GM23338 (cell line): Measurements from ENCODE around the gene VGLL2. TPM values are rescaled to one million over a fixed set of nuclear protein-coding genes. Genes with fewer than 3 reads are reported as not detected.

Experiments
- ATAC-seq: fragments of 200-7000 bp; cut with Tn5 transposase; 3 replicates; pipeline ENCODE4 v1.9.1; 2020
- DNase-seq: peaks from one replicate; pipeline ENCODE4 v3.0.0-alpha.2; 2015; ENCODE audit warnings: low spot score
- H2AFZ ChIP-seq: fragments of 200-600 bp; sonication (generic); 2 replicates; pipeline ENCODE4 v1.8.0; 2016; ENCODE audit warnings: antibody characterized with exemption, mild to moderate bottlenecking, moderate library complexity
- H3F3A ChIP-seq: fragments of 200-600 bp; sonication (generic); replicated peaks from 2 replicates; pipeline ENCODE4 v1.8.0; 2017; ENCODE audit warnings: antibody characterized with exemption, mixed run types, low read depth
- H3K27ac ChIP-seq: fragments of 200-600 bp; sonication (generic); 2 replicates; pipeline ENCODE4 v1.6.1; 2016; ENCODE audit warnings: low read depth
- H3K27me3 ChIP-seq: fragments of 200-600 bp; sonication (generic); 2 replicates; pipeline ENCODE4 v1.8.0; 2016; ENCODE audit warnings: mild to moderate bottlenecking, mixed run types, moderate library complexity; ENCODE audit not compliant: insufficient read depth
- H3K36me3 ChIP-seq: fragments of 200-600 bp; sonication (generic); 2 replicates; pipeline ENCODE4 v1.8.0; 2016; ENCODE audit warnings: mild to moderate bottlenecking; ENCODE audit not compliant: insufficient read depth
- H3K4me1 ChIP-seq: fragments of 200-600 bp; sonication (generic); 2 replicates; pipeline ENCODE4 v1.8.0; 2016; ENCODE audit warnings: mild to moderate bottlenecking, moderate library complexity; ENCODE audit not compliant: insufficient read depth
- H3K4me2 ChIP-seq: fragments of 200-600 bp; sonication (generic); 2 replicates; pipeline ENCODE4 v1.7.1; 2017; ENCODE audit warnings: mixed run types
- H3K4me3 ChIP-seq: fragments of 200-600 bp; sonication (generic); 2 replicates; pipeline ENCODE4 v1.6.1; 2016; ENCODE audit warnings: mixed run types
- H3K79me2 ChIP-seq: fragments of 200-600 bp; sonication (generic); replicated peaks from 2 replicates; pipeline ENCODE4 v1.8.0; 2017; ENCODE audit warnings: mild to moderate bottlenecking; ENCODE audit not compliant: insufficient read depth
- H3K9me2 ChIP-seq: fragments of 200-600 bp; sonication (generic); 2 replicates; pipeline ENCODE4 v1.8.0; 2017; ENCODE audit not compliant: insufficient read depth
- H4K20me1 ChIP-seq: fragments of 200-600 bp; sonication (generic); replicated peaks from 2 replicates; pipeline ENCODE4 v1.8.0; 2017; ENCODE audit warnings: mild to moderate bottlenecking; ENCODE audit not compliant: insufficient read depth
- H3K27ac Mint-ChIP-seq: 2 replicates; pipeline ENCODE4 v1.8.0; 2020; ENCODE audit warnings: inconsistent platforms, mild to moderate bottlenecking, moderate library complexity, mixed read lengths
- H3K27me3 Mint-ChIP-seq: 3 replicates; pipeline ENCODE4 v1.8.0; 2022; ENCODE audit warnings: low read depth, mild to moderate bottlenecking, moderate library complexity, mixed read lengths, inconsistent platforms; ENCODE audit not compliant: insufficient read depth, poor library complexity
- H3K36me3 Mint-ChIP-seq: 3 replicates; pipeline ENCODE4 v1.8.0; 2021; ENCODE audit warnings: low read depth, mild to moderate bottlenecking, inconsistent platforms, moderate library complexity, mixed read lengths
- H3K4me1 Mint-ChIP-seq: 3 replicates; pipeline ENCODE4 v1.8.0; 2020; ENCODE audit warnings: mild to moderate bottlenecking, inconsistent platforms, mixed read lengths
- H3K4me3 Mint-ChIP-seq: 3 replicates; pipeline ENCODE4 v1.8.0; 2021; ENCODE audit warnings: moderate library complexity, mild to moderate bottlenecking, inconsistent platforms, mixed read lengths
- H3K9me3 Mint-ChIP-seq: 3 replicates; pipeline ENCODE4 v1.8.0; 2020; ENCODE audit warnings: moderate library complexity, mild to moderate bottlenecking, inconsistent platforms, mixed read lengths
- CREB1 ChIP-seq: fragments of 250-450 bp; sonication (Bioruptor Pico); IDR thresholded peaks from 2 replicates; pipeline ENCODE4 v1.5.0; 2020; ENCODE audit warnings: low read depth, mild to moderate bottlenecking, moderate library complexity
- EZH2 ChIP-seq: fragments of 200-600 bp; sonication (generic); IDR thresholded peaks from one replicate; pipeline ENCODE4 v1.8.0; 2017; ENCODE audit warnings: antibody characterized with exemption, mild to moderate bottlenecking, low read depth; ENCODE audit not compliant: unreplicated experiment
- EZH2phosphoT487 ChIP-seq: fragments of 200-600 bp; sonication (generic); IDR thresholded peaks from one replicate; pipeline ENCODE4 v1.8.1; 2018; ENCODE audit warnings: antibody characterized with exemption; ENCODE audit not compliant: unreplicated experiment
- JUNB ChIP-seq: IDR thresholded peaks from one replicate; pipeline ENCODE4 v1.6.1; 2016; ENCODE audit warnings: antibody characterized with exemption; ENCODE audit not compliant: unreplicated experiment
- NANOG ChIP-seq: IDR thresholded peaks from 2 replicates; pipeline ENCODE4 v1.6.1; 2016; ENCODE audit warnings: antibody characterized with exemption, borderline replicate concordance
- POLR2AphosphoS5 ChIP-seq: IDR thresholded peaks from 2 replicates; pipeline ENCODE4 v1.6.1; 2016; ENCODE audit warnings: antibody characterized with exemption, low read depth
- REST ChIP-seq: IDR thresholded peaks from one replicate; pipeline ENCODE4 v1.6.1; 2018; ENCODE audit warnings: antibody characterized with exemption; ENCODE audit not compliant: unreplicated experiment
- STAT1 ChIP-seq: IDR thresholded peaks from one replicate; pipeline ENCODE4 v1.6.1; 2016; ENCODE audit warnings: antibody characterized with exemption; ENCODE audit not compliant: unreplicated experiment
- ZNF114 ChIP-seq: fragments of 250-450 bp; sonication (Bioruptor Pico); IDR thresholded peaks from 2 replicates; pipeline ENCODE4 v1.5.0; 2020; ENCODE audit warnings: mild to moderate bottlenecking, moderate library complexity
- ZNF331 ChIP-seq: fragments of 250-450 bp; sonication (Bioruptor Pico); IDR thresholded peaks from 2 replicates; pipeline ENCODE4 v1.5.0; 2020; ENCODE audit warnings: low read depth, mild to moderate bottlenecking, moderate library complexity
- polyA plus RNA-seq: library from polyadenylated mRNA; unstranded; fragments of >200 nt; fragmentation: Nextera tagmentation; extraction: Ambion mirVana; gene quantifications from 2 replicates; pipeline ENCODE4 v1.2.1, GENCODE V29; 2016
- total RNA-seq: library from RNA; depleted of rRNA; stranded (reverse); fragments of >200 nt; shearing (Covaris generic); gene quantifications from 2 replicates; pipeline ENCODE4 v1.2.3, GENCODE V29; 2014
- TF ChIP-seq, protein P1 (sequence below): IDR thresholded peaks from 2 replicates; pipeline ENCODE4 v1.6.1; 2016; ENCODE audit warnings: antibody characterized with exemption
- TF ChIP-seq, protein P2 (sequence below), 2 experiments: fragments of 200-600 bp in 1 of 2; sonication (generic) in 1 of 2; conservative IDR thresholded peaks; 2 replicates each; pipeline versions ENCODE4 v1.5.1 to v1.6.1; 2016 to 2017; ENCODE audit warnings: antibody characterized with exemption in 2 of 2, low read depth in 2 of 2, mild to moderate bottlenecking in 2 of 2, moderate library complexity in 1 of 2
- TF ChIP-seq, protein P3 (sequence below): fragments of 250-450 bp; sonication (Bioruptor Pico); IDR thresholded peaks from 2 replicates; pipeline ENCODE4 v1.5.0; 2020; ENCODE audit warnings: mild to moderate bottlenecking, moderate library complexity

The VGLL2 gene
- total and polyA plus RNA-seq, 2 experiments from 2014 or later: not detected

DNA sequence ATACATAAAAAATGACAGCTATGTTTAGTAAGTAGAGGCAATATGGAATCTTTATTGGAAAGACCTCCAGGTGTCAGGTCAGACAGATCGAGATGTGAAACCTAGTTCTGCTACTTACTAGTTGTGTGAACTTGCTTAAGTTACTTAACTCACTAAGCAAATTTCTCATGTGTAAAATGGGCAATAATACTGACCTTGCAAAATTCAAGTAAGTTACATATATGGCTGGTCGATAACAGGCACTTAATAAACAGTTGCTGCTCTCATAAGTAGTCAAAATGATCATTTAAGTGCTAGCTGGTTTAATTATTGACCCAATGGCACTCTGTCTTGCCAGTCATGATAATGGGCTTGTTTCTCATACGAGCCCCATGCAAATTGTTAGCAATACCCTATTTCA lies 46.0 kb downstream of the VGLL2 start:
- no peaks in the 10 kb centered on the region for H3K36me3 Mint-ChIP-seq
- ATAC-seq (no peak), DNase-seq (no peak)
- Histone ChIP-seq H2AFZ (no peak overlapping the region), H3F3A (no peaks in the 10 kb centered on the region), H3K27me3 (no peaks in the 10 kb centered on the region), H3K4me2 (no peak overlapping the region), H3K36me3 (no peaks in the 10 kb centered on the region), H3K4me1 (no peaks in the 10 kb centered on the region), H4K20me1 (no peaks in the 10 kb centered on the region), H3K27ac (no peak overlapping the region), H3K4me3 (no peak overlapping the region), H3K9me2 (no peaks in the 10 kb centered on the region), H3K79me2 (no peaks in the 10 kb centered on the region)
- H3K4me3 Mint-ChIP-seq: no peak overlapping the region
- peaks cover under 1% of the 10 kb centered on the region for H3K27me3 Mint-ChIP-seq
- no peak overlapping the region for H3K27ac Mint-ChIP-seq
- no peaks in the 10 kb centered on the region for H3K9me3 Mint-ChIP-seq
- H3K4me1 Mint-ChIP-seq: peaks cover 9% of the 10 kb centered on the region
- TF ChIP-seq JUNB (no peak), NANOG (no peak), POLR2AphosphoS5 (no peak), CREB1 (CRISPR knock-in tag) (no peak), EZH2phosphoT487 (no peak), ZNF331 (no peak), ZNF114 (no peak), STAT1 (no peak), REST (no peak), EZH2 (no peak)
- TF ChIP-seq, protein P1, sequence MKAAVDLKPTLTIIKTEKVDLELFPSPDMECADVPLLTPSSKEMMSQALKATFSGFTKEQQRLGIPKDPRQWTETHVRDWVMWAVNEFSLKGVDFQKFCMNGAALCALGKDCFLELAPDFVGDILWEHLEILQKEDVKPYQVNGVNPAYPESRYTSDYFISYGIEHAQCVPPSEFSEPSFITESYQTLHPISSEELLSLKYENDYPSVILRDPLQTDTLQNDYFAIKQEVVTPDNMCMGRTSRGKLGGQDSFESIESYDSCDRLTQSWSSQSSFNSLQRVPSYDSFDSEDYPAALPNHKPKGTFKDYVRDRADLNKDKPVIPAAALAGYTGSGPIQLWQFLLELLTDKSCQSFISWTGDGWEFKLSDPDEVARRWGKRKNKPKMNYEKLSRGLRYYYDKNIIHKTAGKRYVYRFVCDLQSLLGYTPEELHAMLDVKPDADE: no peak
- TF ChIP-seq, protein P2, sequence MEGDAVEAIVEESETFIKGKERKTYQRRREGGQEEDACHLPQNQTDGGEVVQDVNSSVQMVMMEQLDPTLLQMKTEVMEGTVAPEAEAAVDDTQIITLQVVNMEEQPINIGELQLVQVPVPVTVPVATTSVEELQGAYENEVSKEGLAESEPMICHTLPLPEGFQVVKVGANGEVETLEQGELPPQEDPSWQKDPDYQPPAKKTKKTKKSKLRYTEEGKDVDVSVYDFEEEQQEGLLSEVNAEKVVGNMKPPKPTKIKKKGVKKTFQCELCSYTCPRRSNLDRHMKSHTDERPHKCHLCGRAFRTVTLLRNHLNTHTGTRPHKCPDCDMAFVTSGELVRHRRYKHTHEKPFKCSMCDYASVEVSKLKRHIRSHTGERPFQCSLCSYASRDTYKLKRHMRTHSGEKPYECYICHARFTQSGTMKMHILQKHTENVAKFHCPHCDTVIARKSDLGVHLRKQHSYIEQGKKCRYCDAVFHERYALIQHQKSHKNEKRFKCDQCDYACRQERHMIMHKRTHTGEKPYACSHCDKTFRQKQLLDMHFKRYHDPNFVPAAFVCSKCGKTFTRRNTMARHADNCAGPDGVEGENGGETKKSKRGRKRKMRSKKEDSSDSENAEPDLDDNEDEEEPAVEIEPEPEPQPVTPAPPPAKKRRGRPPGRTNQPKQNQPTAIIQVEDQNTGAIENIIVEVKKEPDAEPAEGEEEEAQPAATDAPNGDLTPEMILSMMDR (conservative IDR thresholded peaks at IDR 0.05; ENCODE audit: low read depth in 2 of 2): no peak
- TF ChIP-seq, protein P3, sequence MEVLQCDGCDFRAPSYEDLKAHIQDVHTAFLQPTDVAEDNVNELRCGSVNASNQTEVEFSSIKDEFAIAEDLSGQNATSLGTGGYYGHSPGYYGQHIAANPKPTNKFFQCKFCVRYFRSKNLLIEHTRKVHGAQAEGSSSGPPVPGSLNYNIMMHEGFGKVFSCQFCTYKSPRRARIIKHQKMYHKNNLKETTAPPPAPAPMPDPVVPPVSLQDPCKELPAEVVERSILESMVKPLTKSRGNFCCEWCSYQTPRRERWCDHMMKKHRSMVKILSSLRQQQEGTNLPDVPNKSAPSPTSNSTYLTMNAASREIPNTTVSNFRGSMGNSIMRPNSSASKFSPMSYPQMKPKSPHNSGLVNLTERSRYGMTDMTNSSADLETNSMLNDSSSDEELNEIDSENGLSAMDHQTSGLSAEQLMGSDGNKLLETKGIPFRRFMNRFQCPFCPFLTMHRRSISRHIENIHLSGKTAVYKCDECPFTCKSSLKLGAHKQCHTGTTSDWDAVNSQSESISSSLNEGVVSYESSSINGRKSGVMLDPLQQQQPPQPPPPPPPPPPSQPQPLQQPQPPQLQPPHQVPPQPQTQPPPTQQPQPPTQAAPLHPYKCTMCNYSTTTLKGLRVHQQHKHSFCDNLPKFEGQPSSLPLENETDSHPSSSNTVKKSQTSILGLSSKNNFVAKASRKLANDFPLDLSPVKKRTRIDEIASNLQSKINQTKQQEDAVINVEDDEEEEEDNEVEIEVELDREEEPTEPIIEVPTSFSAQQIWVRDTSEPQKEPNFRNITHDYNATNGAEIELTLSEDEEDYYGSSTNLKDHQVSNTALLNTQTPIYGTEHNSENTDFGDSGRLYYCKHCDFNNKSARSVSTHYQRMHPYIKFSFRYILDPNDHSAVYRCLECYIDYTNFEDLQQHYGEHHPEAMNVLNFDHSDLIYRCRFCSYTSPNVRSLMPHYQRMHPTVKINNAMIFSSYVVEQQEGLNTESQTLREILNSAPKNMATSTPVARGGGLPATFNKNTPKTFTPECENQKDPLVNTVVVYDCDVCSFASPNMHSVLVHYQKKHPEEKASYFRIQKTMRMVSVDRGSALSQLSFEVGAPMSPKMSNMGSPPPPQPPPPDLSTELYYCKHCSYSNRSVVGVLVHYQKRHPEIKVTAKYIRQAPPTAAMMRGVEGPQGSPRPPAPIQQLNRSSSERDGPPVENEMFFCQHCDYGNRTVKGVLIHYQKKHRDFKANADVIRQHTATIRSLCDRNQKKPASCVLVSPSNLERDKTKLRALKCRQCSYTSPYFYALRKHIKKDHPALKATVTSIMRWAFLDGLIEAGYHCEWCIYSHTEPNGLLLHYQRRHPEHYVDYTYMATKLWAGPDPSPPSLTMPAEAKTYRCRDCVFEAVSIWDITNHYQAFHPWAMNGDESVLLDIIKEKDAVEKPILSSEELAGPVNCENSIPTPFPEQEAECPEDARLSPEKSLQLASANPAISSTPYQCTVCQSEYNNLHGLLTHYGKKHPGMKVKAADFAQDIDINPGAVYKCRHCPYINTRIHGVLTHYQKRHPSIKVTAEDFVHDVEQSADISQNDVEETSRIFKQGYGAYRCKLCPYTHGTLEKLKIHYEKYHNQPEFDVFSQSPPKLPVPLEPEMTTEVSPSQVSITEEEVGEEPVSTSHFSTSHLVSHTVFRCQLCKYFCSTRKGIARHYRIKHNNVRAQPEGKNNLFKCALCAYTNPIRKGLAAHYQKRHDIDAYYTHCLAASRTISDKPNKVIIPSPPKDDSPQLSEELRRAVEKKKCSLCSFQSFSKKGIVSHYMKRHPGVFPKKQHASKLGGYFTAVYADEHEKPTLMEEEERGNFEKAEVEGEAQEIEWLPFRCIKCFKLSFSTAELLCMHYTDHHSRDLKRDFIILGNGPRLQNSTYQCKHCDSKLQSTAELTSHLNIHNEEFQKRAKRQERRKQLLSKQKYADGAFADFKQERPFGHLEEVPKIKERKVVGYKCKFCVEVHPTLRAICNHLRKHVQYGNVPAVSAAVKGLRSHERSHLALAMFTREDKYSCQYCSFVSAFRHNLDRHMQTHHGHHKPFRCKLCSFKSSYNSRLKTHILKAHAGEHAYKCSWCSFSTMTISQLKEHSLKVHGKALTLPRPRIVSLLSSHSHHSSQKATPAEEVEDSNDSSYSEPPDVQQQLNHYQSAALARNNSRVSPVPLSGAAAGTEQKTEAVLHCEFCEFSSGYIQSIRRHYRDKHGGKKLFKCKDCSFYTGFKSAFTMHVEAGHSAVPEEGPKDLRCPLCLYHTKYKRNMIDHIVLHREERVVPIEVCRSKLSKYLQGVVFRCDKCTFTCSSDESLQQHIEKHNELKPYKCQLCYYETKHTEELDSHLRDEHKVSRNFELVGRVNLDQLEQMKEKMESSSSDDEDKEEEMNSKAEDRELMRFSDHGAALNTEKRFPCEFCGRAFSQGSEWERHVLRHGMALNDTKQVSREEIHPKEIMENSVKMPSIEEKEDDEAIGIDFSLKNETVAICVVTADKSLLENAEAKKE: no peak
